ENCODE data around the gene CYLD. TPM values are rescaled to one million over a fixed set of nuclear protein-coding genes. Genes with fewer than 3 reads are reported as not detected.
A peak's percentile ranks its signal among the peaks of the same experiment; 100 is the strongest.

Gene CYLD
- total and polyA plus RNA-seq, 12 donors: 10.3 to 61.7 (median 37.1) TPM

DNA sequence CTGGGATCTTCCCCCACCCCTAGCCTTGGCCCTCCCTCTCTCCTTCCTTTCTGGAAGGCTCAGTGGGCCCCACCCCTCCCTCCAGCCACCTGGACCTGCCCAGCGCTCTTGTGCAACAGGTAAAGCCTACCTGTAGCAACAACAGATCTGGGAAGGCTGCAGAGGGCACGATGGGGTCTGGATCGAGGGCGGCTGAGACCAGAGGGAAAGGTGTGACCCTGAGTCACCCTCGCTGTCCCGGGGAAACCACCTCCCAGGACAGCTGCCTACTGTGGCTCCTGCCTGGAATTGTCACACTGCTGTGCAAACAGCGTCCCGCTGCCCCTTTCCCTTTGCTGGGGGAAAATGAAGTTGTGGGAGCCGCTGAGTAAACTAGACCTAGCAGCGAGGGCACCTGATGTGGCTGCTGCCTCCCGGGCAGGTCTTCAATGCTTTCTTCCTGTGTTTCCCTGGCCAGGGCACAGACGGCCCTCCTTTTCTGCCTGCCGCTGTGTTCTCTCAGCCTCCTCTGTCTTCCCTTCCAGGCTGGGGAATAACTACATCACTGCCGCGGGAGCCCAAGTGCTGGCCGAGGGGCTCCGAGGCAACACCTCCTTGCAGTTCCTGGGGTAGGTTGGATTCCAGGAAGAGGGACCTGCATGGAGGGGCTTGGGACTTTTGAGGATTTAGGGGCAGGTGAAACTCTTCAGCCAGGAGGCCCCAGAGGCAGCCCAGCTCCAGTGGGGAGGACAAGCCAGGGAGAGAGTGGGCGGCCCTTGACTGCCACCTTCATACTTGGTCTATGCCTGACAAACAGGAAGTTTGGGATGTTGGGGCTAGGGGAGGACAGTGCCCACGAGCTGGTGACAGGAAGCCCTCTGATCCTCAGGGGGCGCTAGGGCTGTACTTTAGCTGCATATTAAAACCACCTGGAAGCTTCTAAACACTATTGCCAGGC, 22.2 kb upstream of the CYLD start:
- no peak overlapping the region for H3K27ac ChIP-seq
- no peak overlapping the region for H3K4me3 ChIP-seq
- peaks cover 0 to 25% (median 0%) of the 10 kb centered on the region in 9 donors for H3K4me1 ChIP-seq
- ATAC-seq (no peak), DNase-seq (no peak)
- peaks cover 0 to 5% (median 0%) of the 10 kb centered on the region in 7 donors for H3K27me3 ChIP-seq
- TF ChIP-seq, protein P1, sequence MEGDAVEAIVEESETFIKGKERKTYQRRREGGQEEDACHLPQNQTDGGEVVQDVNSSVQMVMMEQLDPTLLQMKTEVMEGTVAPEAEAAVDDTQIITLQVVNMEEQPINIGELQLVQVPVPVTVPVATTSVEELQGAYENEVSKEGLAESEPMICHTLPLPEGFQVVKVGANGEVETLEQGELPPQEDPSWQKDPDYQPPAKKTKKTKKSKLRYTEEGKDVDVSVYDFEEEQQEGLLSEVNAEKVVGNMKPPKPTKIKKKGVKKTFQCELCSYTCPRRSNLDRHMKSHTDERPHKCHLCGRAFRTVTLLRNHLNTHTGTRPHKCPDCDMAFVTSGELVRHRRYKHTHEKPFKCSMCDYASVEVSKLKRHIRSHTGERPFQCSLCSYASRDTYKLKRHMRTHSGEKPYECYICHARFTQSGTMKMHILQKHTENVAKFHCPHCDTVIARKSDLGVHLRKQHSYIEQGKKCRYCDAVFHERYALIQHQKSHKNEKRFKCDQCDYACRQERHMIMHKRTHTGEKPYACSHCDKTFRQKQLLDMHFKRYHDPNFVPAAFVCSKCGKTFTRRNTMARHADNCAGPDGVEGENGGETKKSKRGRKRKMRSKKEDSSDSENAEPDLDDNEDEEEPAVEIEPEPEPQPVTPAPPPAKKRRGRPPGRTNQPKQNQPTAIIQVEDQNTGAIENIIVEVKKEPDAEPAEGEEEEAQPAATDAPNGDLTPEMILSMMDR (IDR thresholded peaks at IDR 0.05): no peak
- H3K9me3 ChIP-seq: peaks cover 0 to 8% (median 0%) of the 10 kb centered on the region in 11 donors
- H3K36me3 ChIP-seq: peaks cover 0 to 32% (median 0%) of the 10 kb centered on the region in 9 donors
- intact Hi-C loops (cut with DNase I): no loop called here
- WGBS, 2 donors: 75 to 81% methylated on average over 20 of the region's 20 CpGs

DNA sequence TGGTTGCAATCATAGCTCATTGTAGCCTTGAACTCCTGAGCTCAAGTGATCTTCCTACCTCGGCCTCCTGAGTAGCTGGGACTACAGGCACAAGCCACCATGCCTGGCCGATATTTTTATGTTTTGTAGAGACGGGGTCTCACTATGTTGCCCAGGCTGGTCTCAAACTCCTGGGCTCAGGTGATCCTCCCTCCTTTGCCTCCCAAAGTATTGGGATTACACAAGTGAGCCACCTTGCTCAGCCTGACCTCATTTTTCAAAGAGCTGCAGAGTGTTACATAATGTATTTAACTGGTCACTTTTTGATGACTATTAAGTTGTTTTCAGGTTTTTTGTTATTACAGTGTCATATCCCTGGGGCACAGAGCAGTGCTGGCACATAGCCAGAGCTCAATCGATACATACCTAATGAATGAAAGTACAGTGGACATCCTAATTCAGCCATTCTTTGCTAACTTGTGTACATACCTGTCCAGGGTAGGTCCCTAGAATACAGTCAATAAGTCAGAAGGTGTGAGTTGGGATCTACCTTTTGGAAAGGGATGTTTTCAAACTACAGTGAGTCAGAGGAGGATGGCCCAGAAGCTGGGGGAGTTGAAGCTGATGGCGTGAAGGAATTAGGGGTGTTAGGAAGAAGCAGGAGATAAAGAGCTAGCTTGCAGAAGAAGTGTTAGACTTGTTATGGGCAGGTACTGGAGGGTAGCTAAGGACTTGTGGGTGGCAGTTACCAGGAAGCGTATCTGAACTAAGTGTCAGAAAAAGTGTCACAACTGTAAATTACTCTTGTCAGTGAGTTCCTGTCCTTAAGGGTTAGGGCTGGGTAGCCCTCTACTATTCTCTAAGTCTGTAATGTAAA, 20.1 kb upstream of the CYLD start:
- TF ChIP-seq, protein P1 (IDR thresholded peaks at IDR 0.05): no peak
- WGBS, 2 donors: 92% methylated on average over 6 of the region's 6 CpGs
- peaks cover 0 to 5% (median 0%) of the 10 kb centered on the region in 7 donors for H3K27me3 ChIP-seq

DNA sequence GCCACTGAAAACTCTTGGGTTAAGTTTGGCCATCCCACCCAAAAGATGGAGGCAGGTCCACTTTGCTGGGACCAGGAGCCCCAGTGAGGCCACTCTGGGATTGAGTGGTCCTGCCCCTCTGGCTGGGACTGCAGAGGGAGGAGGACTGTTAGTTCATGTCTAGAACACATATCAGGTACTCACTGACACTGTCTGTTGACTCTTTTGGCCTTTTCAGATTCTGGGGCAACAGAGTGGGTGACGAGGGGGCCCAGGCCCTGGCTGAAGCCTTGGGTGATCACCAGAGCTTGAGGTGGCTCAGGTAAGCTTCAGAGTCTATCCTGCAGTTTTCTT, 19.5 kb upstream of the CYLD start:
- TF ChIP-seq, protein P1 (IDR thresholded peaks at IDR 0.05): no peak
- ATAC-seq (no peak), DNase-seq (no peak)
- Histone ChIP-seq H3K27me3 (peaks cover 0 to 5% (median 0%) of the 10 kb centered on the region in 7 donors), H3K4me1 (peaks cover 0 to 16% (median 0%) of the 10 kb centered on the region in 9 donors), H3K27ac (peak overlapping the region in 1 of 10 donors; percentile 70), H3K36me3 (peaks cover 0 to 59% (median 0%) of the 10 kb centered on the region in 9 donors), H3K4me3 (no peak overlapping the region), H3K9me3 (peaks cover 0 to 8% (median 0%) of the 10 kb centered on the region in 11 donors)
- 98 to 100% methylated on average over 1 of the region's 1 CpG for WGBS, 2 donors
- intact Hi-C loops (cut with DNase I): no loop called here

More for the DNA sequence above, 20.1 kb upstream of the CYLD start:
- Histone ChIP-seq H3K9me3 (peaks cover 0 to 8% (median 0%) of the 10 kb centered on the region in 11 donors), H3K4me3 (no peak overlapping the region), H3K36me3 (peaks cover 0 to 53% (median 0%) of the 10 kb centered on the region in 9 donors), H3K27ac (peak overlapping the region in 1 of 10 donors; percentile 70), H3K4me1 (peaks cover 0 to 22% (median 0%) of the 10 kb centered on the region in 9 donors)
- DNase-seq: no peak
- no peak for ATAC-seq
- intact Hi-C loops (cut with DNase I): no loop called here

DNA sequence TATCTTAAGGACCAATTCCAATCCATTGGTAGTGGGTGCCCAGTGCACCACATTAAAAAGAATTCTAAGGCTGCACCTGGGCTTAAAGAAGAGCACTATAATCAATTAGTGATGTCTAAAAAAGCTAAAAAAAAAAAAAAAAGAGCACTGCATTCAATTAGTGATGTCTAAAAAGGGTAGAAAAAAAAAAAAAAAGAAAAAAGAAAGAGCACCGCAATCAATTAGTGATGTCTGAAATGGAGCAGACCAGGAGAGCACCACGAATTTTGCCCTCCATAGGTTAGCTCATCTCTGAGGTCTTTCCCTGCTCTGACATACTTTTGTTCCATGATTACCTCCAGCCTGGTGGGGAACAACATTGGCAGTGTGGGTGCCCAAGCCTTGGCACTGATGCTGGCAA, 18.9 kb upstream of the CYLD start:
- H3K27ac ChIP-seq: no peak overlapping the region
- peaks cover 0 to 10% (median 0%) of the 10 kb centered on the region in 9 donors for H3K4me1 ChIP-seq
- no peak overlapping the region for H3K4me3 ChIP-seq
- intact Hi-C loops (cut with DNase I): no loop called here
- peaks cover 0 to 5% (median 0%) of the 10 kb centered on the region in 7 donors for H3K27me3 ChIP-seq
- peaks cover 0 to 63% (median 0%) of the 10 kb centered on the region in 9 donors for H3K36me3 ChIP-seq
- peaks cover 0 to 8% (median 0%) of the 10 kb centered on the region in 11 donors for H3K9me3 ChIP-seq
- 90 to 91% methylated on average over 2 of the region's 2 CpGs for WGBS, 2 donors
- TF ChIP-seq, protein P1 (IDR thresholded peaks at IDR 0.05): no peak
- ATAC-seq (no peak), DNase-seq (no peak)
